ENCODE measurements around the gene EQTN.

The EQTN gene

GRCh38 chr9:27333241-27334052 is 36.5 kb upstream of the EQTN start:
- H3K4me1 ChIP-seq, result peaks cover 3% of the 10 kb centered on the region; the same call in 1 of the 2 replicates
- peak; percentile 88 for TF ChIP-seq CTCF (IDR thresholded peaks at IDR 0.05; ENCODE audit: low read depth, low read length)
- DNase-seq, result peak; percentile 46
- H3K9me3 ChIP-seq, result no peaks in the 10 kb centered on the region
- no peaks in the 10 kb centered on the region for H3K27me3 ChIP-seq
- H3K4me3 ChIP-seq (ENCODE audit: low read depth, low read length), result no peak overlapping the region
- no peaks in the 10 kb centered on the region for H3K36me3 ChIP-seq

DNA sequence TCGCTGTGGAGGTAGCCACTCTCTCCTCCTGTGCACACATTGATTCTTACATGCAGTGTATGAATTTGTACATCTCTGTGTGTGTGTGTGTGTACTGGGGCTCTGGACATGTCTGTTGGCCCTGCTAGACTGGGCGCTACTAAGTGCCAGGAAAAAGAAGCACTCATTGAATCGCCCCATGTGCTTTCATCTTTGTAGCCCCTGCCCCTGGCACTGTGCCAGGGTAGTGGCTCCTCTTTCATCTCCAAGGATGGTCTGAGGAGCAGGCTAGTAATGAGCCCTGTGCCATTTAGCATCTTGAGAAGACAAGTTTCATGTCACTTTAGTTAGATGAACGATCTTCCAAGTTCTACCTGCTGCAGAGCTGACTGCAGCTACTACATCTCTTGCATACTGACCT is 34.4 kb upstream of the EQTN start:
- no peak for DNase-seq
- Histone ChIP-seq H3K4me1 (peaks cover 3% of the 10 kb centered on the region; the same call in 1 of the 2 replicates), H3K36me3 (no peaks in the 10 kb centered on the region), H3K27me3 (no peaks in the 10 kb centered on the region), H3K9me3 (no peaks in the 10 kb centered on the region), H3K4me3 (ENCODE audit: low read depth, low read length) (no peak overlapping the region)
- TF ChIP-seq CTCF (IDR thresholded peaks at IDR 0.05; ENCODE audit: low read depth, low read length), result no peak

- no peak overlapping the region for H3K4me3 ChIP-seq (ENCODE audit: low read depth, low read length)
- peaks cover 3% of the 10 kb centered on the region; the same call in 1 of the 2 replicates for H3K4me1 ChIP-seq
- TF ChIP-seq CTCF (IDR thresholded peaks at IDR 0.05; ENCODE audit: low read depth, low read length), result no peak
- no peak for DNase-seq
- H3K36me3 ChIP-seq, result no peaks in the 10 kb centered on the region
- H3K9me3 ChIP-seq, result no peaks in the 10 kb centered on the region
- no peaks in the 10 kb centered on the region for H3K27me3 ChIP-seq
Measured at GRCh38 chr9:27329291-27329690, 32.3 kb upstream of the EQTN start.

DNA sequence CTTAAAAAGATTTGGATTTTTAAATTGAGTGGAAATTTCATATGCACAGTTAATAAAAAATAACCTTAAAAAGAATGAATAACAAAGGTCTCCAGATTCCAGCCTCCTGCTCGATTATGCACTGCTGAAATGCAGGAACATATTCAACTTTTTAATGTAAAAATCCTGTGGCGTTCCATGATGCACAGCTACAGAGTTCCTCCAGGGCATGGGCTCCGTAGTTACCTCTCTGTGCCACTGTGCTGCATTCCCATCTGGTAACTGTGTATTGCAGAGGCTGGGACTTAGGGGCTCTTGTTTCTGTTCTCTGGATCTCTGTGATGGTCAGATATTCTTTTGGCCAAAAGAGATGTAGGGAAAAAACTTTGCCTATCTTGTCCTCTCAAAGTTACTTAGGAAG is 31.5 kb upstream of the EQTN start:
- H3K36me3 ChIP-seq, result no peaks in the 10 kb centered on the region
- H3K27me3 ChIP-seq, result no peaks in the 10 kb centered on the region
- H3K9me3 ChIP-seq, result no peaks in the 10 kb centered on the region
- peaks cover 3% of the 10 kb centered on the region; the same call in 1 of the 2 replicates for H3K4me1 ChIP-seq
- no peak for DNase-seq
- TF ChIP-seq CTCF (IDR thresholded peaks at IDR 0.05; ENCODE audit: low read depth, low read length), result no peak
- no peak overlapping the region for H3K4me3 ChIP-seq (ENCODE audit: low read depth, low read length)

DNA sequence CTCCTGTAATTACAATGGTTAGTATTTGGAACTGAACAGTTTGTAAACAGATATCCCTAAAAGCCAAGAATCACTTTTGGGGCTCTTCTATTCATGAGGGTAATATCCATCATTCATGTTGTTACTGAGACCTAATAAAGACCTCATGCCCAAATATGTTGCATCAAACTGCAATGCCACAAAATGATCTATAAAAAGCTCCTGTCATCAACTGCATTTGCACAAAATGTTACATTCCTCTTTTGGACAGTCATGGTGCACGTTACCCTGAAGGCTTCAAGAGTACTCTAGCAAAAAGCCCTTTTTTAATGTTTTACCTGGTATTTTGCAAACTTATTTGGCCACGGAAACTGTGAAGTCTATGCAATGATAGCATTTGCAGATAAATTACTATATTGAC is 14.2 kb upstream of the EQTN start:
- no peak for TF ChIP-seq CTCF (IDR thresholded peaks at IDR 0.05; ENCODE audit: low read depth, low read length)
- H3K9me3 ChIP-seq, result no peaks in the 10 kb centered on the region
- DNase-seq, result no peak
- H3K4me3 ChIP-seq (ENCODE audit: low read depth, low read length), result no peak overlapping the region
- no peaks in the 10 kb centered on the region for H3K36me3 ChIP-seq
- H3K27me3 ChIP-seq, result no peaks in the 10 kb centered on the region
- no peaks in the 10 kb centered on the region for H3K4me1 ChIP-seq

DNA sequence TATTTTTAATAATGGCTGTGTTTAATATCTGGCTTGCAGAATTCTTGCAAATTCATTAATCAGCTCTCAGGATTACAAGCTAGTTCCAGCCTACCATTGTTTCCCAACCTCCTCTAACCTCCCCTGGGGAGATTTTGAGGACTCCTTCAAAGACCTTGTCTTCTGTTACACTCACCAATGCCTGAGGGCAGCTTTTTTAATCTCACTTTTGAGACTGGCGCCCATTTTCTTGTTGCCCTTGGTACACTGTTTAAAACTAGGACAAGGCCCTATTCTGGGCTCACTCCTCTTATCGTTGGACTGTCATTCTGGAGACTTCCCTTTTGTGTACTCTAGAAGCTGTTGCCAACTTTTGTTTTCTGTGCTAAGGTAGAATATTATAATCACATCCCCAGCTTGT is 13.6 kb upstream of the EQTN start:
- Histone ChIP-seq H3K36me3 (no peaks in the 10 kb centered on the region), H3K9me3 (no peaks in the 10 kb centered on the region)
- no peak for DNase-seq

More for the DNA sequence above, 13.6 kb upstream of the EQTN start:
- Histone ChIP-seq H3K4me1 (no peaks in the 10 kb centered on the region), H3K27me3 (no peaks in the 10 kb centered on the region), H3K4me3 (ENCODE audit: low read depth, low read length) (no peak overlapping the region)
- no peak for TF ChIP-seq CTCF (IDR thresholded peaks at IDR 0.05; ENCODE audit: low read depth, low read length)

Measured in BE2C (cell line).